Ascending aorta (tissue), 2 donors: ENCODE results near the gene STIM1. TPM values are rescaled to one million over a fixed set of nuclear protein-coding genes. Genes with fewer than 3 reads are reported as not detected.

Source experiments
- DNase-seq, 2 donors: peaks; one replicate each; pipeline ENCODE4 v3.0.0-alpha.2; 2019; ENCODE audit warnings: low spot score in 2 of 2
- H3K27ac ChIP-seq, 2 donors: fragments of 200-600 bp; sonication (generic); one replicate each; pipeline ENCODE4 v1.5.1; 2016 to 2017; ENCODE audit warnings: mild to moderate bottlenecking in 1 of 2
- H3K27me3 ChIP-seq: fragments of 200-600 bp; sonication (generic); one replicate; pipeline ENCODE4 v1.5.1; 2017
- H3K36me3 ChIP-seq, 2 donors: fragments of 200-600 bp; sonication (generic); one replicate each; pipeline ENCODE4 v1.5.1; 2016
- H3K4me1 ChIP-seq, 2 donors: fragments of 200-600 bp; sonication (generic); one replicate each; pipeline ENCODE4 v1.5.1; 2016 to 2017; ENCODE audit warnings: mild to moderate bottlenecking in 1 of 2
- H3K4me3 ChIP-seq, 2 donors: fragments of 200-600 bp; sonication (generic); one replicate each; pipeline ENCODE4 v1.5.1; 2016 to 2017; ENCODE audit warnings: mild to moderate bottlenecking in 1 of 2
- H3K9me3 ChIP-seq, 2 donors: fragments of 200-600 bp; sonication (generic); one replicate each; pipeline ENCODE4 v1.5.1; 2016
- CTCF ChIP-seq, 3 experiments: fragments of 200-600 bp in 2 of 3; fragments of 450-650 bp in 1 of 3; sonication (generic) in 2 of 3; IDR thresholded peaks; one replicate each; pipeline ENCODE4 v1.5.1; 2016 to 2019; ENCODE audit warnings: antibody characterized with exemption in 3 of 3, mild to moderate bottlenecking in 1 of 3, moderate library complexity in 1 of 3
- intact Hi-C: fragments of 100-400 bp; cut with DNase I; formaldehyde crosslinking; loops from one replicate; pipeline ENCODE4 v1.15.1; 2023
- total RNA-seq: library from RNA; depleted of rRNA; stranded (reverse); fragments of >200 nt; gene quantifications from one replicate; pipeline ENCODE4 v1.1.0, GENCODE V29; 2016

The STIM1 gene
- total RNA-seq, 1 donor from 2014 or later = 48.1 TPM

- no peak for DNase-seq
- no peak overlapping the region for H3K4me3 ChIP-seq
- intact Hi-C loops = no loop called here
Observed at GRCh38 chr11:4138497-4138896, 283.0 kb downstream of the STIM1 start.

GRCh38 chr11:4140067-4140636, 284.7 kb downstream of the STIM1 start:
- H3K36me3 ChIP-seq = peaks cover 30 to 57% of the 10 kb centered on the region in 2 donors
- no peak for DNase-seq
- intact Hi-C loops = no loop called here
- TF ChIP-seq CTCF (IDR thresholded peaks at IDR 0.05) = no peak
- no peaks in the 10 kb centered on the region for H3K27me3 ChIP-seq
- no peaks in the 10 kb centered on the region for H3K4me1 ChIP-seq
- H3K27ac ChIP-seq = no peak overlapping the region
- peaks cover 0 to 13% of the 10 kb centered on the region in 2 donors for H3K9me3 ChIP-seq
- no peak overlapping the region for H3K4me3 ChIP-seq

More at GRCh38 chr11:4138497-4138896, 283.0 kb downstream of the STIM1 start:
- no peak for TF ChIP-seq CTCF (IDR thresholded peaks at IDR 0.05)
- no peak overlapping the region for H3K27ac ChIP-seq
- H3K27me3 ChIP-seq = no peaks in the 10 kb centered on the region
- no peaks in the 10 kb centered on the region for H3K4me1 ChIP-seq
- H3K36me3 ChIP-seq = peaks cover 36 to 67% of the 10 kb centered on the region in 2 donors
- H3K9me3 ChIP-seq = peaks cover 0 to 13% of the 10 kb centered on the region in 2 donors

Other genes with a start within 250 kb of the STIM1 start
- gene ART5, start 213.7 kb upstream of the STIM1 start, total RNA-seq = not detected
- 5.6 TPM for gene ART1, start 210.5 kb upstream of the STIM1 start, total RNA-seq
- not detected for gene CHRNA10, start 184.3 kb upstream of the STIM1 start, total RNA-seq
- 36.3 TPM for gene NUP98, start 58.1 kb upstream of the STIM1 start, total RNA-seq
- 7.1 TPM for gene PGAP2, start 47.1 kb upstream of the STIM1 start, total RNA-seq
- gene RHOG, start 14.7 kb upstream of the STIM1 start, total RNA-seq = 60.7 TPM
- gene RRM1, start 239.1 kb downstream of the STIM1 start, total RNA-seq = 114 TPM